GM15510 (cell line): ENCODE results near the gene ANO6.

Source experiments
- POLR2A ChIP-seq: IDR thresholded peaks from 3 replicates; pipeline ENCODE4 v1.6.1; 2011; ENCODE audit warnings: borderline replicate concordance; ENCODE audit not compliant: insufficient read length; ENCODE audit errors: extremely low read depth

Gene ANO6

GRCh38 chr12:45305907-45306306 lies 90.0 kb downstream of the ANO6 start:
- TF ChIP-seq POLR2A: no peak

- no peak for TF ChIP-seq POLR2A
These were observed 94.1 kb downstream of the ANO6 start for GRCh38 chr12:45309836-45310626.

GRCh38 chr12:45310627-45310968 lies 94.7 kb downstream of the ANO6 start:
- no peak for TF ChIP-seq POLR2A

GRCh38 chr12:45312012-45312411 lies 96.1 kb downstream of the ANO6 start:
- TF ChIP-seq POLR2A: no peak

GRCh38 chr12:45314770-45315169 lies 98.9 kb downstream of the ANO6 start:
- TF ChIP-seq POLR2A: no peak

GRCh38 chr12:45315462-45315861 lies 99.6 kb downstream of the ANO6 start:
- TF ChIP-seq POLR2A: no peak

- TF ChIP-seq POLR2A: no peak
These were observed 106.9 kb downstream of the ANO6 start for GRCh38 chr12:45322810-45323209.

GRCh38 chr12:45324391-45324790 lies 108.5 kb downstream of the ANO6 start:
- no peak for TF ChIP-seq POLR2A

- TF ChIP-seq POLR2A: no peak
These were observed 110.6 kb downstream of the ANO6 start for GRCh38 chr12:45326358-45326975.

- no peak for TF ChIP-seq POLR2A
These were observed 112.0 kb downstream of the ANO6 start for GRCh38 chr12:45327823-45328383.

- no peak for TF ChIP-seq POLR2A
These were observed 113.3 kb downstream of the ANO6 start for GRCh38 chr12:45329238-45329637.

GRCh38 chr12:45329702-45330101 lies 113.8 kb downstream of the ANO6 start:
- no peak for TF ChIP-seq POLR2A

- no peak for TF ChIP-seq POLR2A
These were observed 115.7 kb downstream of the ANO6 start for GRCh38 chr12:45331552-45331951.

- no peak for TF ChIP-seq POLR2A
These were observed 118.5 kb downstream of the ANO6 start for GRCh38 chr12:45334396-45334795.

- no peak for TF ChIP-seq POLR2A
These were observed 120.4 kb downstream of the ANO6 start for GRCh38 chr12:45336331-45336730.
